Fibroblast of skin of back (primary cell): ENCODE results near the gene HOXD10.
A peak's percentile ranks its signal among the peaks of the same experiment; 100 is the strongest.

Source experiments
- DNase-seq: peaks from one replicate; pipeline ENCODE4 v3.0.0-alpha.2; 2013

The HOXD10 gene

DNA sequence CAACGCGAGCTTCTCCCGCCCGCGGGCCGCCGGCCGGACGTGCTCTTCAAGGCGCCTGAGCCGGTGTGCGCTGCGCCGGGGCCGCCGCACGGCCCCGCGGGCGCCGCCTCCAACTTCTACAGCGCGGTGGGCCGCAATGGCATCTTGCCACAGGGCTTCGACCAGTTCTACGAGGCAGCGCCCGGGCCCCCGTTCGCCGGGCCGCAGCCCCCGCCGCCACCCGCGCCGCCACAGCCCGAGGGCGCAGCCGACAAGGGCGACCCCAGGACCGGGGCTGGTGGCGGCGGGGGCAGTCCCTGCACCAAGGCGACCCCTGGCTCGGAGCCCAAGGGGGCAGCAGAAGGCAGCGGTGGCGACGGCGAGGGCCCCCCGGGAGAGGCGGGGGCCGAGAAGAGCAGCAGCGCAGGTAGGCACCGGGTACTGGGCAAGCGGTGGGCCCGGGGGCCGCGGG, 8.8 kb upstream of the HOXD10 start:
- DNase-seq, result no peak

DNA sequence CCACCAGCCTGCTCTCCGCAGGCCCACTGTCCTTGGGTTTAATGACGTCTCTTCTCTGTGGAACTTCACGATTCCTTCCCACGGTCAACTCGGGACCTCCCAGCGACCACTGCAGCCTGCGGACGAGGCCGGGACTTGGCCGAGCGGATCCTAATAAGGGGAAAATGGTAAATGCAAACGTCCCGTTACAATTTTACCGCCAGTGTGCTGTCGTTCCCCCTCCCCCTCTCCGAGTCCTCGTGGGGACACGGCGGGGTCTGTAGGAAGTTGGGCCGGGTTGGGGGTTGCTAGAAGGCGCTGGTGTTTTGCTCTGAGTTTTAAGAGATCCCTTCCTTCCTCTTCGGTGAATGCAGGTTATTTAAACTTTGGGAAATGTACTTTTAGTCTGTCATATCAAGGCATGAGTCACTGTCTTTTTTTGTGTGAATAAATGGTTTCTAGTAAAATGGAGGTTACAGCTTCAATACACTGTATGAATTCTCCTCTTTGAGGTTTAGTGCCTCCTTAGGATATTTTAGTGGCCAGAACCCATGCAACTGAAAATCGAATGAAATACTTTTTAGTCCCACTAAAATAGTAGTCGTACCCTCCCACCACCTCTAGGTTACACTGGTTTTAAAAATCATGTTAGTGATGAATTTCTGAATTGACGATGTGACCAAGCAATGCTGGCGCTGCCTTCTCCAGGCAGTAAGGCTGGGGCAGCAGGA, 7.2 kb upstream of the HOXD10 start:
- no peak for DNase-seq

DNA sequence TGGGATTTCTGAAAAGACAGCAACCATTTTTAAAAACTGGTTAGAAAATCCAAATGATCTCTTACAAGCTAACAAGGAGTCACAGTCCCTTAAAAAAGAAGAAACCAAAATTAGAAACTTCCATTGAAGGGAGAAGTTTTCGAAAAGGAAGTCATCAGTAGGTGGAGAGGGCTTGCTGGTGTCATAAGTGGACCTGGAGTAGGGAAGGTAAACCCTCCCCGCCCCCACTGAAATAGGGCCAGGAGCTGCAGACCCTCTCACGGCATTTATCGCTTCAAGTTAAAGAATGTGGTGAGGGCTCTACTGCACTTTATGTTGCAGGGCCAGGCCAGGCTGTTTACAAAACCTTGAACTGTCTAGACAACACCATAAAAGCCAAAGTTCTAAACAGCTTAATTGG, 6.6 kb upstream of the HOXD10 start:
- no peak for DNase-seq

DNA sequence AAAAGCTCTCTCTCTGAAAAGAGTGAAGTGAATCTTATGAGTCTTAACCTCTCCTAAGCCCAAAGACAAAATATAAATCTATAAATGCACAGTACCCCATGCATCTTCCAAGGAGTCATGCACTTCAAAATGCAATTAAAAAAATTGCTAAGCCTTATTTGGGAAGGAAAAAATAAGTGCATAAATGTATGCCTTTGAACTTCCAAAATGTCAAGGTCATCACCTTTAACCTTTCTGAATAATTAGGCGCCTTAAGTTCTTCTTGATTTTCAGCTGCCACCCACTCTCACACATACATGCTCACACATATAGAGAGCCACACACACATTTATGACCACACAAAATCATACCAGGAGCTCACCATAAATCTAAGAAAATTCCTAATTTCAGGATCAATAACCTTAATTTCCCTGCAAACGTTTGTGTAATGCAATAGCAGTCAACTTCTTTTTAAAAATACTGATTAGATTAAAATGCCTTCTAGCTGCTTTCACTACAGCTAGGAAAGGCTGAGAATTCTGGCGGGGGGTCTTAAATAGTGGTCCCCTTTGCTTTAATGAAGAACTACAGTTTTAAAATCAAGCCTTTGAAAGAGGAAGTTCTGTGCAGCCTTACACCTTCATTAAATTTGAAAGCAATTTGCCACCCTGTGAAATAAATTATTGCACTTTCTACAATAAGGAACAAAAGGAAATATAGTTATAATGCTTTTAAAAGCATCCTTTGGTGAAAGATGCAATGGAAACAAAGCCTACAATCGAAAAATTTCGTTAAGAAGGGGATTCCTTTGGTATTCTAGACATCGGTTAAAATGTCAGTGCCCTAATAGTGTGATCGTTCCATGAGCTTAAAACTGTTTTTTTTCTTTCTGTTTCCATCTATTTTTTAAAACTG, 5.9 kb upstream of the HOXD10 start:
- DNase-seq, result no peak

DNA sequence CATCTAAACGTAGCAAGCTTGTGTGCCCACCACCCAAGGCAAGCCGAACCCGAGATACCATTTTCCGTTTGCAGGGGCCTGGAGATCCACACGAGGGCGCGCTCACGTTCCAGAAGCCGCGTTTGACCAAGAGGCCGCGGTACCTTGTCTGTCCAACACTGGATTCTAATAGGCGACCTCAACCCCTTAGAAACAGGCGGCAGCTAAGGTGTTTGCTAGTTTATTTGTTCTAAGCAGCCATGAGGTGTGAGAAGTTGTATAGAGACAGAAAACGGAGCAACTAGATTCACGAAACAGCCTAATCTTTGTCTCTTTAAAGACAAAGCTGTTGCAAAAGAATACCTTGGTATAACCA, 5.3 kb upstream of the HOXD10 start:
- DNase-seq, result peak; percentile 60

DNA sequence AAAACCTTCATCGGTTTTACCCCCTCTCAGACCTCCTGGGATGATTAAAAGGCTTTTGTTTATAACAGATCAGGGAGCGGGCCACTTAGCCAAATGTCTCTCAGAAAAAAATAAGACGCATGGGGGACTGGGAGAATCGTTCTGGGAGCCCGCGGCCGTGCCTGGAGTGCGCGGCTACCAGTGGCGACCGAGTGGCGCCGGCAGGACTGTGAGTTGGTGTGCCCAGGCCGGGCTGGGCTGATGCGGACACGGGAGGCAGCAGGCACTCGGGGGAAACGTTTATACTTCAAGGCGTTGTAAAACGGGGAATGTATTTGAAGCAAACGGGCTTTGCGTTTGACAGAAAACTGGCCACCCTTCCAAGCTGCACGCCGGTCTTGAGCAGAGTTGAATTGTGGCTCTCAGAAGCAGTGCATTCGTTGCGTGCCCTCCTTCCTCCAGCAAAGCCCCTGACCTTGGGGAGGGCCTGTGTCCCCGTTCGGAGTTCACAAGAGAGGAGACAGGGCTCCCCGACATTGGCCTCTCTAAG, 4.7 kb upstream of the HOXD10 start:
- DNase-seq, result no peak

DNA sequence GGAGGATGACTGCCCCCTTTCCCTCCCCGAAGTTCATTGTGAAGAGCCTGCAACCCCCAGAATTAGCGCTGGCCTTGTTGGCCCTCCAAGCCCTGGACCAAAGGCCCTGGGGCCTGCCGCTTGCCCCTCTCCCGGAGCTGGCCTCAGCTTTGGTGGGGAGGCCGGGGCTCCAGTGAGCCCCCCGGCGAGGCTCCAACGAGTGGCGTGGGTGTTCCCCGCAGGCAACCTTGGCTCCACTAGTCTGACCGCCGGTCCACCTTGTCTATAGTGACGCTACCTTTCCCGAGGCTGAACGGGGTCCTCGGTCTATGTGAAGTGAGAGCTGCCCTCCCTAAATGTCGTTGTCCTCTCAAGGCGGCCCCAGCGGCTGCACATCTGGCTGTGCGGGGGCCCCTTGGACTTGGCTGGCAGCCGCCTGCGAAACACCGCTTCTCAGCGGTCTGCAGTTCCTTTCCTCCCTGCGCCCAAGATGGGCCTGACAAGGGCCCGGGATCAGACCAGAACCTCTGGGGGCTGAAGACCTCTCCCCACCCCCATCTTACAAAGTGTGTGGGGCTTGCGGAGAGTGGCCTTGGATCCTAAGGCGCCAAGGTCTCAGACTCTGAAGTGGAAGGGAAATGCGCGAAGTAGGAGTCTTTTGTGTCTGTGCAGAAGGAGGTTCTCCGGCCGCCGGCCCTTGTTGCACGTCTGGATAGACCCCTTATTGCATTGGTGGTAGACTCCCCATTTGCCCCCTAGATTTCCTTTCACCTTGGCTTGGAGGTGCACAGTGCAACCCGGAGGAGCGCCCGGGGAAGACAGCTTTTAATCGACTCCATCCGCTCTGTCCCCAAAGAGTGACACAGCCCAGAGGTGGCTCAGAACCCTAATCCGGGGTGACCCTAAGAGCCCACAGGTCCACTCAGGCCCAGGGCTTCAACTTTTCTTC, 3.9 kb upstream of the HOXD10 start:
- DNase-seq, result no peak

GRCh38 chr2:176114120-176114929, 2.3 kb upstream of the HOXD10 start:
- DNase-seq, result no peak

- DNase-seq, result no peak
These were observed 1.5 kb upstream of the HOXD10 start for GRCh38 chr2:176114930-176115625.

DNA sequence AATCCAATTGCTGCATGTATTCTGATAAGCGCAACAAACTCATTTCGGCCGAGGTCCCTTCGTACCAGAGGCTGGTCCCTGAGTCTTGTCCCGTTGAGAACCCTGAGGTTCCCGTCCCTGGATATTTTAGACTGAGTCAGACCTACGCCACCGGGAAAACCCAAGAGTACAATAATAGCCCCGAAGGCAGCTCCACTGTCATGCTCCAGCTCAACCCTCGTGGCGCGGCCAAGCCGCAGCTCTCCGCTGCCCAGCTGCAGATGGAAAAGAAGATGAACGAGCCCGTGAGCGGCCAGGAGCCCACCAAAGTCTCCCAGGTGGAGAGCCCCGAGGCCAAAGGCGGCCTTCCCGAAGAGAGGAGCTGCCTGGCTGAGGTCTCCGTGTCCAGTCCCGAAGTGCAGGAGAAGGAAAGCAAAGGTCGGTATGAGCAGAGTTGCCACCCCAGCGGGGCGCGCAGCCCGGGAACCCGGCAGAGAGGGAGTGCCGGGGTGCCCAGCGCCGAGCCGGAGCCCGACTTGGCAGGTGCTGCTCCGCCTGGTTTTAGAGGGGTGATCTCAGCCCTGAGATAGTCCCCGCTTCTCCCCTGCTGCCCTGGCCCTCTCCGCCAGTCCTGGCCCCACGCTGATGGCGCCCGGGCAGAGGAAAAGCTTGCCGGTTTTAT, 714 bp downstream of the HOXD10 start:
- DNase-seq, result no peak

DNA sequence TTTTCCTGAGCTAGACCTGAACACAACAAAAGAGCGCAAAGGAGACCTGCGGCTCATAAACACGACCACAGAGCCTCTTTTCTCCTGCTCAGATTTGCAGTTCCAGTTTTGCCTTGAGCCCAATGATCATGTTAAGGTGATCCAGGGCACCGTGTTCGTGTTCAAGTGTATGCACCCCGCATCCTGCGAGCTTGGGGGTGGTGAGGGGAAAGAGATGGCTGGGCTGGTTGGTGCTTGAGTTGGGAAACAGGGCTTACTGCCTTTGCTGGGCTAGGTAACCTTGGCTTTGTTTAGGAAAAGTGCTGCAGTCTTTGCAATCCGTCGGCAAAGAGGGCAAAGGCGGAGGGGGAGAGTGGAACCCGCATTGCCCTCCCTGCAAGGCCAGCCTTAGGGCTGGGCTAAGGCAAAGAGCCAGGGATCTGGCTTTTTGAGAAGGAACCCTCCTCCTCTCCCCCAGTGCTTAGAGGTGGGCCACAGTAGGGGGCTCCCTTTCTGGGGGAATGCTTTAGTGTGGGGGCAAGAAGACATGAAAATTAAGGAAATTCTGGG, 1.3 kb downstream of the HOXD10 start:
- DNase-seq, result no peak

DNA sequence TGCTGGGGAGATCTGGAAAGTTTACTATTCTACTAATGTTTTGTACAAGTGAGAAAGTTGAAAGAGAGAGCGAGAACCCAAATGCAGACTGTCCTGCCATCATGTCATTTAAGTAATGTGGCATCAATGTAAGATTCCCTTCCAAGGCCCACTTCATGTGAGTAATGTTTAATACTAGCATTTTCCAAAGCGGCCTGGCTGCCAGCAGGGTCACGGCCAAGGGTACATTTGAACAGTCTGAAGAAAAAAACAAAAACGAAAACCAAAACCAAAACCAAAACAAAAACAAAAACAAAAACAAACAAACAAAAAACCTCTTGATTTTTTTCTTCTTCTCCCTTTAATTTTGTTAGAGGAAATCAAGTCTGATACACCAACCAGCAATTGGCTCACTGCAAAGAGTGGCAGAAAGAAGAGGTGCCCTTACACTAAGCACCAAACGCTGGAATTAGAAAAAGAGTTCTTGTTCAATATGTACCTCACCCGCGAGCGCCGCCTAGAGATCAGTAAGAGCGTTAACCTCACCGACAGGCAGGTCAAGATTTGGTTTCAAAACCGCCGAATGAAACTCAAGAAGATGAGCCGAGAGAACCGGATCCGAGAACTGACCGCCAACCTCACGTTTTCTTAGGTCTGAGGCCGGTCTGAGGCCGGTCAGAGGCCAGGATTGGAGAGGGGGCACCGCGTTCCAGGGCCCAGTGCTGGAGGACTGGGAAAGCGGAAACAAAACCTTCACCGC, 2.2 kb downstream of the HOXD10 start:
- DNase-seq, result peak; percentile 43

- no peak for DNase-seq
These were observed 4.0 kb downstream of the HOXD10 start for GRCh38 chr2:176120364-176121189.

- no peak for DNase-seq
These were observed 4.8 kb downstream of the HOXD10 start for GRCh38 chr2:176121190-176122051.

DNA sequence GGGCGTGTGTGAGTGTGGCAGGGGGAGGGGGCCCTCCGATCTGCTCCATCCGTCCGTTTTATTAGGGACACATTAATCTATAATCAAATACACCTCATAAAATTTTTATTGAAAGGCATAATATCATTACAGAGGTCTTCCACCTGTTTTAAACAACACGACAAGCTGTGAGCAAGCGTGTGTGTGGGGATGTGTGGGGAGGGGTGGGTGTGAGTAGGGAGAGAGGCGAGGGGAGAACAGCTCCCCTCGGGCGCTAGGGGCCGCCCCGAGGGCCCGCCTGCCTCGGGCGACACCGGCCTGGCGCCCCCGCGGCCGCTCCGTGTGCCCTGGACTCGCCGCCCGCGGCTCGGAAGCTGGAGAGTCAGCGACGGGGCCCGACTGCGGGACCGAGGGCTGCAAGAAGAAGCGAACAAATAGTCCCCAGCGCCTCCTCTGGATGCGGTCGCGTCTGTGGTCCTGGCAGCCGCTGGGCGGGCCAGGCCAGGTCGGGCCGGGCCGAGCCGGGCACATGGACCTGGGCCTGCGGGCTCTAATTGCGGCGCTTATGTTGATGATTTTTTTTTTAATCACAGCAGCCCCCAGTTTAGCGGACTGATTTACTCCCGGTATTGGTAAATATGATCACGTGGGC, 5.6 kb downstream of the HOXD10 start:
- DNase-seq, result no peak

DNA sequence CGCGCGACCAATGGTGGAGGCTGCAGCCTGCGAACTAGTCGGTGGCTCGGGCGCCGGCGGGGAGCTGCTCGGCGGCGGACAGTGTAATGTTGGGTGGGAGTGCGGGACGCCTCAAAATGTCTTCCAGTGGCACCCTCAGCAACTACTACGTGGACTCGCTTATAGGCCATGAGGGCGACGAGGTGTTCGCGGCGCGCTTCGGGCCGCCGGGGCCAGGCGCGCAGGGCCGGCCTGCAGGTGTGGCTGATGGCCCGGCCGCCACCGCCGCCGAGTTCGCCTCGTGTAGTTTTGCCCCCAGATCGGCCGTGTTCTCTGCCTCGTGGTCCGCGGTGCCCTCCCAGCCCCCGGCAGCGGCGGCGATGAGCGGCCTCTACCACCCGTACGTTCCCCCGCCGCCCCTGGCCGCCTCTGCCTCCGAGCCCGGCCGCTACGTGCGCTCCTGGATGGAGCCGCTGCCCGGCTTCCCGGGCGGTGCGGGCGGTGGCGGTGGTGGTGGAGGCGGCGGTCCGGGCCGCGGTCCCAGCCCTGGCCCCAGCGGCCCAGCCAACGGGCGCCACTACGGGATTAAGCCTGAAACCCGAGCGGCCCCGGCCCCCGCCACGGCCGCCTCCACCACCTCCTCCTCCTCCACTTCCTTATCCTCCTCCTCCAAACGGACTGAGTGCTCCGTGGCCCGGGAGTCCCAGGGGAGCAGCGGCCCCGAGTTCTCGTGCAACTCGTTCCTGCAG, 6.3 kb downstream of the HOXD10 start, which contains the start of gene HOXD9:
Gene HOXD9 (plus strand): TSS at position 37 of the 728 bp plus-strand sequence. CDS start 50 bp downstream, at position 87.
- DNase-seq, result peak; percentile 77
